Common myeloid progenitor, CD34-positive (primary cell): ENCODE data around the gene PMFBP1.

Experiments
- CTCF ChIA-PET: fragments of 350-600 bp; sonication (Branson Sonifier 250); formaldehyde crosslinking; loops from one replicate; lab custom pipeline; 2021; ENCODE audit warnings: antibody characterized with exemption; lab: Charles Lee
- POLR2A ChIA-PET: fragments of 350-600 bp; sonication (Branson Sonifier 250); formaldehyde crosslinking; loops from one replicate; lab custom pipeline; 2021; ENCODE audit warnings: antibody characterized with exemption; lab: Charles Lee
- DNase-seq, 3 donors: peaks; one replicate each; pipeline versions ENCODE4 v3.0.0 to v3.0.0-alpha.2; 2013
- H3K27ac ChIP-seq, 2 experiments: 1 replicate in 1 of 2; 2 replicates in 1 of 2; pipeline ENCODE4 v1.7.0; 2013; ENCODE audit warnings: inconsistent platforms in 2 of 2, low read length in 2 of 2, mild to moderate bottlenecking in 2 of 2, low read depth in 1 of 2, moderate library complexity in 1 of 2; ENCODE audit not compliant: severe bottlenecking in 2 of 2, insufficient read depth in 1 of 2, poor library complexity in 1 of 2
- H3K27me3 ChIP-seq, 5 experiments: replicated peaks in 2 of 5; 1 replicate in 3 of 5; 2 replicates in 2 of 5; pipeline versions ENCODE4 v1.6.1 to v1.7.0; 2013; ENCODE audit warnings: low read length in 4 of 5, mild to moderate bottlenecking in 2 of 5, moderate library complexity in 2 of 5, inconsistent platforms in 1 of 5; ENCODE audit not compliant: insufficient read depth in 5 of 5, control insufficient read depth in 4 of 5
- H3K36me3 ChIP-seq, 4 experiments: 1 replicate in 2 of 4; 2 replicates in 2 of 4; pipeline versions ENCODE4 v1.6.1 to v1.7.0; 2013; ENCODE audit warnings: low read length in 3 of 4, control low read depth in 1 of 4, mild to moderate bottlenecking in 1 of 4; ENCODE audit not compliant: control insufficient read depth in 4 of 4, insufficient read depth in 4 of 4
- H3K4me1 ChIP-seq, 4 experiments: 1 replicate in 3 of 4; 2 replicates in 1 of 4; pipeline versions ENCODE4 v1.6.1 to v1.7.1; 2013; ENCODE audit warnings: low read length in 3 of 4, mild to moderate bottlenecking in 3 of 4, control low read depth in 1 of 4, inconsistent platforms in 1 of 4, moderate library complexity in 1 of 4; ENCODE audit not compliant: control insufficient read depth in 4 of 4, insufficient read depth in 4 of 4; ENCODE audit errors: control extremely low read depth in 1 of 4
- H3K4me3 ChIP-seq, 7 experiments: 1 replicate in 4 of 7; 2 replicates in 3 of 7; pipeline versions ENCODE4 v1.5.1 to v1.7.0; 2013; ENCODE audit warnings: mild to moderate bottlenecking in 7 of 7, low read length in 6 of 7, moderate library complexity in 6 of 7, inconsistent platforms in 2 of 7, low read depth in 2 of 7, control low read depth in 1 of 7; ENCODE audit not compliant: insufficient read depth in 4 of 7, control insufficient read depth in 1 of 7; ENCODE audit errors: extremely low read depth in 1 of 7
- H3K9me3 ChIP-seq, 5 experiments: 1 replicate in 4 of 5; 2 replicates in 1 of 5; pipeline versions ENCODE4 v1.6.1 to v1.7.1; 2013; ENCODE audit warnings: low read length in 4 of 5, mild to moderate bottlenecking in 2 of 5, inconsistent platforms in 1 of 5, low read depth in 1 of 5, moderate library complexity in 1 of 5; ENCODE audit not compliant: control insufficient read depth in 4 of 5, insufficient read depth in 2 of 5; ENCODE audit errors: control extremely low read depth in 1 of 5
- WGBS: methylation state at CpG from one replicate; pipeline ENCODE4 v1.1.5; 2013; ENCODE audit not compliant: insufficient coverage; 5-methylcytosine and 5-hydroxymethylcytosine counted together

PMFBP1 gene

GRCh38 chr16:72171236-72171635, 719 bp downstream of the PMFBP1 start:
- POLR2A ChIA-PET: no interaction called here
- CTCF ChIA-PET: interaction anchor here (1.1 kb wide), 1 partner anchor 27 kb away, joined by 3 read pairs; no protein-coding TSS in a partner anchor

GRCh38 chr16:72169708-72170107, 2.2 kb downstream of the PMFBP1 start:
- ChIA-PET POLR2A (no interaction called here), CTCF (no interaction called here)
- DNase-seq: no peak
- Histone ChIP-seq H3K4me3 (no peak overlapping the region), H3K9me3 (peaks cover 0 to 1% (median 0%) of the 10 kb centered on the region in 5 experiments), H3K4me1 (peaks cover 0 to 4% (median 0%) of the 10 kb centered on the region in 4 experiments), H3K27ac (no peak overlapping the region), H3K36me3 (no peaks in the 10 kb centered on the region), H3K27me3 (no peaks in the 10 kb centered on the region)
- WGBS: no CpG with 5 or more reads among the region's 1 CpG

More at GRCh38 chr16:72171236-72171635, 719 bp downstream of the PMFBP1 start:
- no peak for DNase-seq
- H3K4me3 ChIP-seq: no peak overlapping the region
- no peaks in the 10 kb centered on the region for H3K27me3 ChIP-seq
- peaks cover 0 to 4% (median 0%) of the 10 kb centered on the region in 4 experiments for H3K4me1 ChIP-seq
- H3K9me3 ChIP-seq: peaks cover 0 to under 1% (median 0%) of the 10 kb centered on the region in 5 experiments
- no peak overlapping the region for H3K27ac ChIP-seq
- WGBS: no CpG with 5 or more reads among the region's 1 CpG
- no peaks in the 10 kb centered on the region for H3K36me3 ChIP-seq

- DNase-seq: no peak
- Histone ChIP-seq H3K4me3 (no peak overlapping the region), H3K27me3 (no peaks in the 10 kb centered on the region), H3K36me3 (no peaks in the 10 kb centered on the region), H3K27ac (no peak overlapping the region), H3K4me1 (peaks cover 0 to 4% (median 0%) of the 10 kb centered on the region in 4 experiments), H3K9me3 (peaks cover 0 to 1% (median 0%) of the 10 kb centered on the region in 5 experiments)
- ChIA-PET POLR2A (no interaction called here), CTCF (no interaction called here)
- WGBS: 100% methylated on average over 1 of the region's 2 CpGs
Observed at GRCh38 chr16:72168365-72168764, 3.6 kb downstream of the PMFBP1 start.

GRCh38 chr16:72166954-72167561, 4.9 kb downstream of the PMFBP1 start:
- Histone ChIP-seq H3K27ac (no peak overlapping the region), H3K36me3 (no peaks in the 10 kb centered on the region), H3K9me3 (peaks cover 0 to 1% (median 0%) of the 10 kb centered on the region in 5 experiments), H3K4me3 (no peak overlapping the region), H3K27me3 (no peaks in the 10 kb centered on the region), H3K4me1 (no peaks in the 10 kb centered on the region)
- WGBS: 99% methylated on average over 6 of the region's 6 CpGs
- DNase-seq: no peak
- ChIA-PET POLR2A (no interaction called here), CTCF (no interaction called here)

- ChIA-PET CTCF (no interaction called here), POLR2A (interaction anchor here (0.5 kb wide), 1 partner anchor 412 kb away, joined by 4 read pairs; no protein-coding TSS in a partner anchor)
- DNase-seq: no peak
- Histone ChIP-seq H3K27me3 (no peaks in the 10 kb centered on the region), H3K27ac (no peak overlapping the region), H3K4me3 (no peak overlapping the region), H3K4me1 (no peaks in the 10 kb centered on the region), H3K9me3 (peaks cover 0 to 1% (median 0%) of the 10 kb centered on the region in 5 experiments), H3K36me3 (no peaks in the 10 kb centered on the region)
- 80% methylated on average over 1 of the region's 2 CpGs for WGBS
Observed at GRCh38 chr16:72166151-72166550, 5.8 kb downstream of the PMFBP1 start.

GRCh38 chr16:72164691-72165090, 7.3 kb downstream of the PMFBP1 start:
- Histone ChIP-seq H3K36me3 (no peaks in the 10 kb centered on the region), H3K4me3 (no peak overlapping the region), H3K27me3 (no peaks in the 10 kb centered on the region), H3K4me1 (no peaks in the 10 kb centered on the region), H3K27ac (no peak overlapping the region), H3K9me3 (peaks cover 0 to 1% (median 0%) of the 10 kb centered on the region in 5 experiments)
- WGBS: 94% methylated on average over 4 of the region's 5 CpGs
- DNase-seq: no peak
- POLR2A ChIA-PET: no interaction called here
- CTCF ChIA-PET: interaction anchor here (0.6 kb wide), 1 partner anchor 22 kb away, joined by 3 read pairs; no protein-coding TSS in a partner anchor

GRCh38 chr16:72162105-72162692, 9.8 kb downstream of the PMFBP1 start:
- Histone ChIP-seq H3K27ac (no peak overlapping the region), H3K4me3 (no peak overlapping the region), H3K27me3 (no peaks in the 10 kb centered on the region), H3K9me3 (peaks cover 0 to 1% (median 0%) of the 10 kb centered on the region in 5 experiments), H3K36me3 (no peaks in the 10 kb centered on the region), H3K4me1 (no peaks in the 10 kb centered on the region)
- POLR2A ChIA-PET: no interaction called here
- CTCF ChIA-PET: no interaction called here
- DNase-seq: no peak
- 93% methylated on average over 2 of the region's 6 CpGs for WGBS
